Measurements from ENCODE around the gene SRCIN1.

Gene SRCIN1

DNA sequence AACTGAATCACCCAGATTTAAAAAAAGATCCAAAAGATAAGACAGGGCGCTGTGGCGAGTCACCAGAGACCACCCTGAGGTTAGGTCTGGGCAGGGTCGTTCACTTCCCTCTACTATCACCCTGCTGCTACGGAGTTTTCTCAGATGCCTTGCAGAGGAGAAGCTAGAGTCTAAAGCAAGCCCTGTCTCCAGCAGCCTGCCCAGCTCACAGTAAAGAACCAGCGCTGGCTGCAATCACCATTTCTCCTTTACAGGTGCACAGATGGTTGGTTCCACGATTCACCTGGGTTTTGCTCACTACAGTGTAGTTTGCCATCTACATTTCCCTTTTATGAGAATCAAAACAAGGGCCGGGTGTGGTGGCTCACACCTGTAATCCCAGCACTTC is 71.3 kb downstream of the SRCIN1 start:
- TF ChIP-seq FOXP2 (optimal IDR thresholded peaks at IDR 0.05; ENCODE audit: borderline replicate concordance, extremely low read depth, extremely low read length, insufficient read depth): no peak
- no peak for TF ChIP-seq POLR2AphosphoS5 (IDR thresholded peaks at IDR 0.05; ENCODE audit: low read depth, low read length)
- TF ChIP-seq TAF1 (IDR thresholded peaks at IDR 0.05; ENCODE audit: borderline replicate concordance, insufficient read depth, low read length): no peak
- TF ChIP-seq REST (IDR thresholded peaks at IDR 0.05; ENCODE audit: insufficient read depth in 1 of 2, low read depth in 2 of 2, low read length in 2 of 2): no peak
- TF ChIP-seq SIN3A (IDR thresholded peaks at IDR 0.05; ENCODE audit: borderline replicate concordance, insufficient read depth, low read length): no peak

- TF ChIP-seq REST (IDR thresholded peaks at IDR 0.05; ENCODE audit: insufficient read depth in 1 of 2, low read depth in 2 of 2, low read length in 2 of 2) (no peak), SIN3A (IDR thresholded peaks at IDR 0.05; ENCODE audit: borderline replicate concordance, insufficient read depth, low read length) (no peak), POLR2AphosphoS5 (IDR thresholded peaks at IDR 0.05; ENCODE audit: low read depth, low read length) (no peak), FOXP2 (optimal IDR thresholded peaks at IDR 0.05; ENCODE audit: borderline replicate concordance, extremely low read depth, extremely low read length, insufficient read depth) (no peak)
Observed at GRCh38 chr17:38533866-38534497, 71.8 kb downstream of the SRCIN1 start.

DNA sequence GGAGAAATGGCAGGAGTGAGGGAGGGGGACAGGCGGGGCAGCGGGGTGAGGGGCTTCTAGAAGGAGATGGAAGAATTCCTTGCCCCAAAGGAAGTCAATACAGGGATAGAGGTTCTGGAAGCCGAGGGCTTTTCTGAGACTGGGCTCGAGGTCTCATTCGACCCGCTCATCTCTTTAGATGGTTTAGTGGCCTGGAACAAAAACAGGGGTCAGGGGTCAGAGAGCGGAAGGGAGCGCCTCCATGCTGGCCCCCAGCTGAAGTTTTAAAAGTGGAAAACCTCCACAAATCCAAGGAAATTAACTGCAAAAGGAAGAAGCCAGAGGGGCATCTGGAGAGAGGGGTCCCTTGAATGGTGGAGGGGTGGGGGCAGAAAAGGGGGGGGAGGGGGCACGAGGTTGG is 72.5 kb downstream of the SRCIN1 start:
- no peak for TF ChIP-seq REST (IDR thresholded peaks at IDR 0.05; ENCODE audit: insufficient read depth in 1 of 2, low read depth in 2 of 2, low read length in 2 of 2)
- TF ChIP-seq FOXP2 (optimal IDR thresholded peaks at IDR 0.05; ENCODE audit: borderline replicate concordance, extremely low read depth, extremely low read length, insufficient read depth): no peak
- no peak for TF ChIP-seq SIN3A (IDR thresholded peaks at IDR 0.05; ENCODE audit: borderline replicate concordance, insufficient read depth, low read length)
- TF ChIP-seq POLR2AphosphoS5 (IDR thresholded peaks at IDR 0.05; ENCODE audit: low read depth, low read length): no peak
- TF ChIP-seq TAF1 (IDR thresholded peaks at IDR 0.05; ENCODE audit: borderline replicate concordance, insufficient read depth, low read length): no peak

DNA sequence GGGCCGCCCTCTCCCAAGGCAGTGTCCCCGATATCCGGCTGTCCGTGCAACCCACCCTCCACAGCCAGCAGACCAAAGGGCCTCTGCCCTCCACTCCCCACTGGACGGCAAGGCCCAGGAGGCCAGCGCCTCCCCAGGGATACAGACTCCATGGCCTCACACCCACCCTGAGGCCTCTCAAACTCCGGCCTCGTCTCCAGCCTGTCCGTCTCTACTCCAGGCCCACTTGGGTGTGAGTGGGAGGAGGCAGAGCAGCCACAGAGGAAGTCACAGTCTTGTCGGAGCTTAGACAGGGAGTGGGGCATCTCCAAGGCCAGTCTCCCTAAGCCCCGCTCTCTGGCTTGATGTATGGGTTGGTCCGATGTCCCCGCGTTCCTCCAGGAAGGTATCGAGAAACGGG is 73.3 kb downstream of the SRCIN1 start:
- TF ChIP-seq POLR2AphosphoS5 (IDR thresholded peaks at IDR 0.05; ENCODE audit: low read depth, low read length): no peak
- no peak for TF ChIP-seq TAF1 (IDR thresholded peaks at IDR 0.05; ENCODE audit: borderline replicate concordance, insufficient read depth, low read length)
- no peak for TF ChIP-seq SIN3A (IDR thresholded peaks at IDR 0.05; ENCODE audit: borderline replicate concordance, insufficient read depth, low read length)
- TF ChIP-seq REST (IDR thresholded peaks at IDR 0.05; ENCODE audit: insufficient read depth in 1 of 2, low read depth in 2 of 2, low read length in 2 of 2): no peak
- TF ChIP-seq FOXP2 (optimal IDR thresholded peaks at IDR 0.05; ENCODE audit: borderline replicate concordance, extremely low read depth, extremely low read length, insufficient read depth): no peak
